ENCODE data around the gene NUTM2G.
"Not testable (repeated sequence)": the region's sequence is repeated elsewhere in the genome, so short reads cannot be mapped to it uniquely, and the experiment has no call there.

DNA sequence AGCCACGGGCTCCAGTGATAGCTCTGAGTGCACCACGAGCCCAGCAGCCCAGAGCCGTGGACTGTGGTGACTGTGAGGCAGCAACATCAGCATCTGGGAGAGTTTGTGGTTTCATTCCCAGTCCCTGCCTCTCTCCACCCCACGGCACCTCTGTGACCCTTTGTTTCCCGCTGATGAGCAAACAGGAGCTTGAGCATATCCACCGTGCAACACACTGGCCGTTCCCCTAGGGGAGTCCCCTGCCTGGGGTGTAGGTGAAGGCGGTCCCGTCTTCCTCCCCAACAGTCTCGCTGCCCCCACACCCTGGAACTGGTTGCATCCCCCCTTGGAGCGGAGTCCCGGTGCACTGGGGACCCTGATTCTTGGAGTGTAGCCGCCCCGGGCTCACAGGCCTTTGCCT is 5.5 kb downstream of the NUTM2G start:
- not testable (repeated sequence) for TF ChIP-seq ZNF384, TARDBP, SP1 (IDR thresholded peaks at IDR 0.05)
